ENCODE data around the gene GCC2.

Gene GCC2

GRCh38 chr2:108531674-108532055 lies 82.7 kb downstream of the GCC2 start:
- no peaks in the 10 kb centered on the region for H3K36me3 Mint-ChIP-seq (ENCODE audit: low read depth)
- no peak overlapping the region for H3K27ac Mint-ChIP-seq
- H3K9me3 Mint-ChIP-seq = no peaks in the 10 kb centered on the region
- H3K4me3 Mint-ChIP-seq = no peak overlapping the region
- peaks cover 30% of the 10 kb centered on the region for H3K4me1 Mint-ChIP-seq (ENCODE audit: low read depth)
- no peaks in the 10 kb centered on the region for H3K27me3 Mint-ChIP-seq

- peak within 1 kb of the TSS; percentile 93 for H3K27ac Mint-ChIP-seq
- peaks cover 39% of the 10 kb centered on the region for H3K4me1 Mint-ChIP-seq (ENCODE audit: low read depth)
- H3K4me3 Mint-ChIP-seq = peak within 1 kb of the TSS; percentile 94
- H3K36me3 Mint-ChIP-seq (ENCODE audit: low read depth) = no peaks in the 10 kb centered on the region
- no peaks in the 10 kb centered on the region for H3K27me3 Mint-ChIP-seq
- H3K9me3 Mint-ChIP-seq = no peaks in the 10 kb centered on the region
Observed at GRCh38 chr2:108533832-108534583, 85.0 kb downstream of the GCC2 start, which contains the start of gene LIMS1. TSS of gene LIMS1 (plus strand) at chr2:108534470. CDS start at chr2:108534563, 93 bp downstream.

GRCh38 chr2:108534584-108535356 lies 85.8 kb downstream of the GCC2 start:
- Mint-ChIP-seq H3K4me3 (peak overlapping the region; percentile 94), H3K27ac (peak overlapping the region; percentile 85), H3K27me3 (no peaks in the 10 kb centered on the region), H3K9me3 (no peaks in the 10 kb centered on the region), H3K4me1 (ENCODE audit: low read depth) (peaks cover 39% of the 10 kb centered on the region), H3K36me3 (ENCODE audit: low read depth) (peaks cover 3% of the 10 kb centered on the region)

DNA sequence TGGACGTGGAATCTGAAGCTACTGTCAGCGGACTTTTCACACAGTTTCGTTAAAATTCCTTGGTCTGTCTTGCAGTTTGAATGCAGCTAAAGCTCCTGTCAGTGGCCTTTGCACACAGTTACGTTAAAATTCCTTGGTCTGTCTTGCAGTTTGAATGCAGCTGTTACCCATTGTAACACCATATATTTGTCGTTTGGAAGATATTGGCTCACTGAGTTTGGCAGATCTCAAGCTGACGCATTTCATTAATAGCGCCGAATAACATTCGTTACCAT lies 86.3 kb downstream of the GCC2 start:
- no peaks in the 10 kb centered on the region for H3K27me3 Mint-ChIP-seq
- H3K4me3 Mint-ChIP-seq = peak overlapping the region; percentile 94
- H3K9me3 Mint-ChIP-seq = no peaks in the 10 kb centered on the region
- H3K4me1 Mint-ChIP-seq (ENCODE audit: low read depth) = peaks cover 39% of the 10 kb centered on the region
- peaks cover 5% of the 10 kb centered on the region for H3K36me3 Mint-ChIP-seq (ENCODE audit: low read depth)
- peak overlapping the region; percentile 85 for H3K27ac Mint-ChIP-seq

GRCh38 chr2:108536133-108536780 lies 87.3 kb downstream of the GCC2 start:
- H3K36me3 Mint-ChIP-seq (ENCODE audit: low read depth) = peaks cover 5% of the 10 kb centered on the region
- H3K4me1 Mint-ChIP-seq (ENCODE audit: low read depth) = peaks cover 31% of the 10 kb centered on the region
- H3K9me3 Mint-ChIP-seq = no peaks in the 10 kb centered on the region
- no peak overlapping the region for H3K27ac Mint-ChIP-seq
- H3K27me3 Mint-ChIP-seq = no peaks in the 10 kb centered on the region
- H3K4me3 Mint-ChIP-seq = peak overlapping the region; percentile 5

- peaks cover 30% of the 10 kb centered on the region for H3K4me1 Mint-ChIP-seq (ENCODE audit: low read depth)
- no peak overlapping the region for H3K4me3 Mint-ChIP-seq
- no peaks in the 10 kb centered on the region for H3K9me3 Mint-ChIP-seq
- H3K27ac Mint-ChIP-seq = no peak overlapping the region
- H3K27me3 Mint-ChIP-seq = no peaks in the 10 kb centered on the region
- H3K36me3 Mint-ChIP-seq (ENCODE audit: low read depth) = peaks cover 5% of the 10 kb centered on the region
Observed at GRCh38 chr2:108536911-108537310, 87.9 kb downstream of the GCC2 start.

- H3K27ac Mint-ChIP-seq = no peak overlapping the region
- no peaks in the 10 kb centered on the region for H3K27me3 Mint-ChIP-seq
- no peak overlapping the region for H3K4me3 Mint-ChIP-seq
- no peaks in the 10 kb centered on the region for H3K9me3 Mint-ChIP-seq
- peaks cover 27% of the 10 kb centered on the region for H3K4me1 Mint-ChIP-seq (ENCODE audit: low read depth)
- H3K36me3 Mint-ChIP-seq (ENCODE audit: low read depth) = peaks cover 5% of the 10 kb centered on the region
Observed at GRCh38 chr2:108538000-108538625, 89.1 kb downstream of the GCC2 start.

GRCh38 chr2:108541451-108541850 lies 92.4 kb downstream of the GCC2 start:
- peaks cover 14% of the 10 kb centered on the region for H3K36me3 Mint-ChIP-seq (ENCODE audit: low read depth)
- H3K27me3 Mint-ChIP-seq = no peaks in the 10 kb centered on the region
- H3K4me1 Mint-ChIP-seq (ENCODE audit: low read depth) = peaks cover 11% of the 10 kb centered on the region
- H3K4me3 Mint-ChIP-seq = no peak overlapping the region
- H3K27ac Mint-ChIP-seq = no peak overlapping the region
- no peaks in the 10 kb centered on the region for H3K9me3 Mint-ChIP-seq

DNA sequence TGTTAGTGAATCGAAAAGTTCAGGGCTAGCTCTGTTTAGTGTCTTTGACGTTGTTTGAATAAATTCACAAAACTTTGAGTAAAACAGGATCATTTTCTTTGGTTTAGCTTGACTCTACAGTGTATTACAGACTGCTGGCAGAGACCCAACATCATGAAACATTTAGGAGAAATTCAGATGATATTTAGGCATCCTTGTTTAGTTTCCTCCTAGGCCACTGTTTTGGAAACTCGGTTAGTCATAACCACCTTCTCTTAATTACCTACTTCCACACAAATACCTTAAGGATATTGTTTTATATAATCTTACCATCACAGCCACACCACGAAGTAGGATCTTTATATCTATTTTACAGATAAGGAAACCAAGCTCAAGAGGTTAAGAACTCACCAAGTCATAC lies 93.1 kb downstream of the GCC2 start:
- H3K4me1 Mint-ChIP-seq (ENCODE audit: low read depth) = peaks cover 12% of the 10 kb centered on the region
- no peaks in the 10 kb centered on the region for H3K9me3 Mint-ChIP-seq
- peaks cover 14% of the 10 kb centered on the region for H3K36me3 Mint-ChIP-seq (ENCODE audit: low read depth)
- H3K27me3 Mint-ChIP-seq = no peaks in the 10 kb centered on the region
- no peak overlapping the region for H3K4me3 Mint-ChIP-seq
- no peak overlapping the region for H3K27ac Mint-ChIP-seq

DNA sequence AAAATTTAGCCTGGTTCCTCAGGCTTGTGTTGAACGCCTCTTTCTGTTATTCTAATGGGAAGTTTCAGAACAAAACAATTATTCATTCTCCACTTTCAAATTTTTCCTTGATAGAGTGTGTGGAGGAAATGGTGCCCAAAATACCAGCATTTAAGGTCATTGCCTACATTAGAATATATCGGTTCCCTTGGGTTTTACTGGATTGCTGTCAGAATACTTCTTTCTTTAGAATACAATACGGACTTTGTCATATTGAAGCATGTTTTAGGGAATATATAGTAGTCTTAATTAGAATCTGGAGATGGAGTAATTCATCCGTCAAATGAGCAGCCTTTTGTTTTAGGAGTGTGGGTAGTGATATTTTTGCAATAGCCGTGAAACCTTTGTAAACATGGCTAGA lies 98.6 kb downstream of the GCC2 start:
- Mint-ChIP-seq H3K27ac (no peak overlapping the region), H3K4me1 (ENCODE audit: low read depth) (peaks cover 8% of the 10 kb centered on the region), H3K27me3 (no peaks in the 10 kb centered on the region), H3K36me3 (ENCODE audit: low read depth) (peaks cover 9% of the 10 kb centered on the region), H3K4me3 (no peak overlapping the region), H3K9me3 (no peaks in the 10 kb centered on the region)

DNA sequence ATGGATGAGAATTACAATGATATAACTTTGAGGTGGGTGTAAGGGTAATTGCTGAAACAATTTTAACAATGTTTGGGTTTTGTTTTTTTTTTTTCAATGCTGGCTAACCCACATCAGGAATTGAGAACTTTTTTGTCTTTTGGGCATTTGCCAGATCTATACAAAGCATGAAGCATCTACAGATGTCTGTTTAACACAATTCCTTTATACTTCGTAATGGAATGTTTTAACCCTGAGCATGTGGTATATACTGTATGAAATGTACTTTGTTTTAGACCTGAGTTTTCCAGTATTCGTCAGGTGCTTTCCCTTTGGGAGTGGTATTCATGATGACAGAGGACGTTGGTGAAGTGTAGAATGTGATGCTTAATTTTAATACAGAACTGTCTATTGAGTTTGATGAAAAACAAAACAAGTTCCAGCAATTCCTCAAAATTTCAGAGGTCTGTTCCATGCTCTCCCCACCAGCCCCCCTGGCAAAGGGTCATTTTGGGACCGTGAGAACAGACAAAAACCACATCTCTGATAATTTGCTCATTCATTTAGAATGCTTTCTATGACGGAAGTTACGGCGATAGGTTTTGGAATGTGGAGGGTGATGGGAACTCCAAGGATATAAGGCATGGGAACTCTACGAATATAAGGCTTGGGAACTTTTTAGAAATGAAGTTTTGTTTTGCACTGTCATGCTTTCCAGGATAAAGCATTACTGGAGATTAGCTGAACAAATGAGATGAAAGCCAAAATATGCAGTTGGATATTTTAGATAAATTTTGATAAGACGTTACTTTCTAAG lies 99.4 kb downstream of the GCC2 start:
- Mint-ChIP-seq H3K27ac (no peak overlapping the region), H3K27me3 (no peaks in the 10 kb centered on the region), H3K4me1 (ENCODE audit: low read depth) (peaks cover 8% of the 10 kb centered on the region), H3K9me3 (no peaks in the 10 kb centered on the region), H3K4me3 (no peak overlapping the region), H3K36me3 (ENCODE audit: low read depth) (peaks cover 9% of the 10 kb centered on the region)

- Mint-ChIP-seq H3K36me3 (ENCODE audit: low read depth) (no peaks in the 10 kb centered on the region), H3K27ac (no peak overlapping the region), H3K9me3 (no peaks in the 10 kb centered on the region), H3K27me3 (no peaks in the 10 kb centered on the region), H3K4me1 (ENCODE audit: low read depth) (no peaks in the 10 kb centered on the region), H3K4me3 (no peak overlapping the region)
Observed at GRCh38 chr2:108552566-108552965, 103.6 kb downstream of the GCC2 start.

- no peaks in the 10 kb centered on the region for H3K4me1 Mint-ChIP-seq (ENCODE audit: low read depth)
- H3K4me3 Mint-ChIP-seq = no peak overlapping the region
- no peaks in the 10 kb centered on the region for H3K36me3 Mint-ChIP-seq (ENCODE audit: low read depth)
- no peak overlapping the region for H3K27ac Mint-ChIP-seq
- no peaks in the 10 kb centered on the region for H3K27me3 Mint-ChIP-seq
- no peaks in the 10 kb centered on the region for H3K9me3 Mint-ChIP-seq
Observed at GRCh38 chr2:108553209-108553919, 104.4 kb downstream of the GCC2 start.

DNA sequence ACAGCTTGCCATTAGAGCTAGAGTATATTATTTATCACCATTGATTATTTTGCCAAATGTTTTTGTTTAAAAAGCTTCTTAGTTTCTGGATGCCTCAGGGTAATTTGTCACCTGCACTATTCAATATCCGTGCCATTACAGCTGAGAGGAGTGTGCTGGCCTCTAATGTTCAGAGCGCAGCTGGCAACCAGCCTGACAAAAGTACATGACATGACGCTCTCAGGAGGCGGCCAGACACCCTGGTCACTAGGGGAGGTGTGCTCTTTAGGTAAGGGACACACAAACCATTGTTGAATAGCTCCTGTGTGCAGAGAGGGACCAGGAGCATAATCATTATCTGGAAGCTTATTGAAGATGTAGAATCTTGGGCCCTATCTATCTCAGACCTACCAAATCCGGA lies 105.5 kb downstream of the GCC2 start:
- Mint-ChIP-seq H3K4me1 (ENCODE audit: low read depth) (no peaks in the 10 kb centered on the region), H3K27me3 (no peaks in the 10 kb centered on the region), H3K27ac (no peak overlapping the region), H3K9me3 (no peaks in the 10 kb centered on the region), H3K4me3 (no peak overlapping the region), H3K36me3 (ENCODE audit: low read depth) (no peaks in the 10 kb centered on the region)

Measured in stimulated activated naive CD8-positive, alpha-beta T cell treated with anti-CD3 and anti-CD28 coated beads, Interleukin-15, Interleukin-2, amounts not matched to agents 100 ng/mL and 50 ng/mL, for 24 hours (primary cell).